ENCODE results near the gene CPAMD8. TPM values are rescaled to one million over a fixed set of nuclear protein-coding genes. Genes with fewer than 3 reads are reported as not detected.
A peak's percentile ranks its signal among the peaks of the same experiment; 100 is the strongest.

Gene CPAMD8
- total RNA-seq, 6 experiments from 2014 or later: 0.90 to 1.8 (median 1.2) TPM

GRCh38 chr19:16867211-16867610 lies 159.4 kb downstream of the CPAMD8 start:
- no CpG with 5 or more reads among the region's 10 CpGs for WGBS (ENCODE audit: insufficient coverage, low coverage, low lambda C conversion rate, missing lambda C conversion rate)
- DNase-seq (no peak), ATAC-seq (no peak)
- Histone ChIP-seq H3K4me3 (no peak overlapping the region), H3K27me3 (no peaks in the 10 kb centered on the region), H3K36me3 (peaks cover 0 to 56% (median 10%) of the 10 kb centered on the region in 4 donors), H3K9me3 (no peaks in the 10 kb centered on the region), H3K27ac (no peak overlapping the region), H3K4me1 (no peaks in the 10 kb centered on the region)
- no peak for TF ChIP-seq POLR2A (IDR thresholded peaks at IDR 0.05)
- TF ChIP-seq, protein P1, sequence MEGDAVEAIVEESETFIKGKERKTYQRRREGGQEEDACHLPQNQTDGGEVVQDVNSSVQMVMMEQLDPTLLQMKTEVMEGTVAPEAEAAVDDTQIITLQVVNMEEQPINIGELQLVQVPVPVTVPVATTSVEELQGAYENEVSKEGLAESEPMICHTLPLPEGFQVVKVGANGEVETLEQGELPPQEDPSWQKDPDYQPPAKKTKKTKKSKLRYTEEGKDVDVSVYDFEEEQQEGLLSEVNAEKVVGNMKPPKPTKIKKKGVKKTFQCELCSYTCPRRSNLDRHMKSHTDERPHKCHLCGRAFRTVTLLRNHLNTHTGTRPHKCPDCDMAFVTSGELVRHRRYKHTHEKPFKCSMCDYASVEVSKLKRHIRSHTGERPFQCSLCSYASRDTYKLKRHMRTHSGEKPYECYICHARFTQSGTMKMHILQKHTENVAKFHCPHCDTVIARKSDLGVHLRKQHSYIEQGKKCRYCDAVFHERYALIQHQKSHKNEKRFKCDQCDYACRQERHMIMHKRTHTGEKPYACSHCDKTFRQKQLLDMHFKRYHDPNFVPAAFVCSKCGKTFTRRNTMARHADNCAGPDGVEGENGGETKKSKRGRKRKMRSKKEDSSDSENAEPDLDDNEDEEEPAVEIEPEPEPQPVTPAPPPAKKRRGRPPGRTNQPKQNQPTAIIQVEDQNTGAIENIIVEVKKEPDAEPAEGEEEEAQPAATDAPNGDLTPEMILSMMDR (IDR thresholded peaks at IDR 0.05): no peak
- intact Hi-C loops (cut with DNase I): no loop called here

DNA sequence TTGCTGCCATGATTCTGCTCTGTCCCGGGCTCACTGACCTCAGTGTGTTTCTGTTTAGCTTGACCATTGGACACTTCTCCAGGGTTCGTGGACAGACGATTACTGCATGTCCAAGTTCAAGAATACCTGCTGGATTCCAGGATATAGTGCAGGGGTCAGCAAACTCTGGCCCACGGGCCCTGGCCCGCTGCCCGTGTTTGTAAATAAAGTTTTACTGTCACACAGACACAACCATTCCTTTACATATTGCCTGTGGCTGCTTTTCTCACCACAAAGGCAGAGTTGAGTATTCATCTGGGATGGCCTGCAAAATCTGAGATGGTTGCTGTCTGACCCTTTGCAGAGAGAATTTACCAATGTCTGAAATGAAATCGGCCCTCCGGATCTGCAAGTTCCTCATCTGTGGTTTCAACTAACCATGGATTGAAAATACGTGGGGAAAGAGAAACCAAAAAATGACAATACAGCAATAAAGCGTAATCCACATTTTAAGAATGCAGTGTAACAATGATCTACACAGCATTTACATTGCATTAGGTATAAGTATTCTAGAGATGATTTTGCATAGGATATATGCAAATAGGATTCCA lies 163.7 kb downstream of the CPAMD8 start:
- TF ChIP-seq POLR2A (IDR thresholded peaks at IDR 0.05): no peak
- TF ChIP-seq, protein P1 (IDR thresholded peaks at IDR 0.05): no peak
- Histone ChIP-seq H3K27me3 (no peaks in the 10 kb centered on the region), H3K4me1 (no peaks in the 10 kb centered on the region), H3K27ac (no peak overlapping the region), H3K9me3 (no peaks in the 10 kb centered on the region), H3K36me3 (peaks cover 0 to 35% (median 3%) of the 10 kb centered on the region in 4 donors), H3K4me3 (no peak overlapping the region)
- DNase-seq: no peak
- peak in 1 of 4 donors; percentile 20 for ATAC-seq
- intact Hi-C loops (cut with DNase I): no loop called here
- 59% methylated on average over 10 of the region's 10 CpGs for WGBS (ENCODE audit: insufficient coverage, low coverage, low lambda C conversion rate, missing lambda C conversion rate)

DNA sequence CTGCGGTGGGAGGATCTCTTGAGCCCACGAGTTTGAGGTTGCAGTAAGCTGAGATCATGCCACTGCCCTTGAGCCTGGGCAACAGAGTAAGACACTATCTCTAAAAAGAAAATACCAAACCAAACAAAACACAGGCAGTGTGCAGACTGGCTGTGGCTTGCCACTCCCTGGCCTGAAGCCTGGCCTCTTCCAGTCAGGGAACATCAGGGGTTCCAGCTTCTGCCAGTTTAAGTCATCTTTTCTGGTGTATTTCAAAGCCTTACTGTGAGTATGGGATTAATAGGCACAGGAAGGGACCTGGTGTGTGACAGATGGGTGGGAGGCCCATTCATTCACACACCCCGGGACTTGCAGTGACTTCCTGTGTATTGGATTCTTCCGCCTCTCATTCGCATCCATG lies 164.8 kb downstream of the CPAMD8 start:
- DNase-seq (no peak), ATAC-seq (no peak)
- no peaks in the 10 kb centered on the region for H3K4me1 ChIP-seq
- TF ChIP-seq POLR2A (IDR thresholded peaks at IDR 0.05): no peak
- TF ChIP-seq, protein P1 (IDR thresholded peaks at IDR 0.05): no peak
- H3K27me3 ChIP-seq: no peaks in the 10 kb centered on the region
- WGBS (ENCODE audit: insufficient coverage, low coverage, low lambda C conversion rate, missing lambda C conversion rate): 80% methylated on average over 4 of the region's 5 CpGs
- intact Hi-C loops (cut with DNase I): no loop called here
- no peaks in the 10 kb centered on the region for H3K9me3 ChIP-seq
- H3K27ac ChIP-seq: no peak overlapping the region
- no peak overlapping the region for H3K4me3 ChIP-seq
- peaks cover 0 to 24% (median 3%) of the 10 kb centered on the region in 4 donors for H3K36me3 ChIP-seq

DNA sequence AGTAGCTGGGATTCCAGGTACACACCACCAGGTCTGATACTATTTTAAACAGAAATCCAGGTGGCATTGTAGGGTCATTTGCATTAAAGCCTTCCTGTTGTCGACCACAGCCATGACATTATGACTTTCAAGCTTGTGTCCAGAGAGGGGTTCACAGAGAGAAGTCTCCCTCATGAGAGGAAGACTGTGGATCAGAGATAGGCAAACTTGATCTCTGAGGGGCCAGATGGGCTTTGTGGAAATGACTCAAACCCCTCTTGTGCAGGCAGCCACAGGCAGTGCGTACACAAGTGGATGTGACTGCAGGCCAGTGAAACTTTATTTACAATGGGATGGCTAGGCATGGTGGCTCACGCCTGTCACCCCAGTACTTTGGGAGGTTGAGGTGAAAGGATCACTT lies 165.6 kb downstream of the CPAMD8 start:
- ATAC-seq (no peak), DNase-seq (no peak)
- H3K27ac ChIP-seq: no peak overlapping the region
- H3K36me3 ChIP-seq: peaks cover 0 to 16% (median 3%) of the 10 kb centered on the region in 4 donors
- H3K4me3 ChIP-seq: no peak overlapping the region
- intact Hi-C loops (cut with DNase I): no loop called here
- no peaks in the 10 kb centered on the region for H3K27me3 ChIP-seq
- WGBS (ENCODE audit: insufficient coverage, low coverage, low lambda C conversion rate, missing lambda C conversion rate): 100% methylated on average over 1 of the region's 3 CpGs
- no peaks in the 10 kb centered on the region for H3K4me1 ChIP-seq
- TF ChIP-seq, protein P1 (IDR thresholded peaks at IDR 0.05): no peak
- no peak for TF ChIP-seq POLR2A (IDR thresholded peaks at IDR 0.05)
- H3K9me3 ChIP-seq: no peaks in the 10 kb centered on the region

Measured in right lobe of liver (tissue), 6 donors.